ENCODE data around the gene MAP1LC3C.

Gene MAP1LC3C

DNA sequence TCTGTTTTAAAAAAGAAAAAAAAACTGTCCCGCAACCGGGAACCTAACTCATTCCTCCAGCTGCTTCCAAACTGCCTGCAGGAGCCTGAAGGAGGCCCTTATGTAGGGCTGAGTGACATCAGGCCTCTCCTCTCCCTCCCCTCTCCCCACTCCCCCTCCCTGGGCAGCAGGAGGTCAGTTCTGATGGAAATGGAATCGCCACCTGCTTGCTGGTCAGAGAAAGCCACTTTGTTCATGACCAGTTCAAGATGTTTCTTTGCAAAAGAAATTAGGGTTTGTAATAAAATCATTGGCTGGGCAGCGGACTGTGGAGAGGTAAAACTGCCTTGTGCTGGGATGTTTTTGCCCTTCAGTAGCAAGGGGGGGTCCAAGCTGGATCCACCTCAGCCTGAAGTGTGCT, at the start of gene MAP1LC3C:
TSS of gene MAP1LC3C (minus strand) at position 73 of the 400 bp plus-strand sequence. CDS start 90 bp downstream, outside the sequence.
- no peak for DNase-seq

DNA sequence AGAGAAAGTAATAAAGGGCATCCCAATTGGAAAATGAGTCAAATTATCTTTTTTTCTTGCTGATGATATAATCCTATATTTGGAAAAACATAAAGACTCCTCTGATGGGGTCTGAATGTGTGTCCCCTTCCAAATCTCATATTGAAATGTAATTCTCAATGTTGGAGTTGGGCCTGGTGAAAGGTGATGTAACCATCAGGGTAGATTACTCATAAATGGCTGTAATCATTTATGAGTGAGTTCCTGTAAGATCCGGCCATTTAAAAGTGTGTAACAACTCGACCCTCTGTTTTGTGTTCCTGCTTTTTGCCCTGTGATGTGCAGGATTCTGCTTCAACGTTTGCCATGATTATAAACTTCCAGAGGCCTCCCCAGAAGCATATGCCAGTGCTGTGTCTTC, 44.3 kb upstream of the MAP1LC3C start:
- no peak for DNase-seq

DNA sequence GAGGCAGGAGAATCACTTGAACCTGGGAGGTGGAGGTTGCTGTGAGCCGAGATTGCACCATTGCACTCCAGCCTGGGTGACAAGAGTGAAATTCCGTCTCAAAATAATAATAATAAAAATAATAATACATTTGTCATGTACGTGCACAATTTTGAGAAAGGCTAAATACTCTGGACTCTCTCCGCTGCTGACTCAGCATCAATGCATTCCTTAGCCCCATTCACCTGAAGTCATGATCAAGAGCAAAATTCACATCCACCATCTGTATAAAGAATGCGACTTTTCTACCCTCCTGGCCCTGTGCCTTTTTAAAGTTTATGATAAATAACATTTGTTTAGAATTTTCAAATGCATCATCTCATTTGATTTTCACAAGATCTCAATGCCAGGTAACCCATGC, 35.5 kb upstream of the MAP1LC3C start:
- no peak for DNase-seq

DNA sequence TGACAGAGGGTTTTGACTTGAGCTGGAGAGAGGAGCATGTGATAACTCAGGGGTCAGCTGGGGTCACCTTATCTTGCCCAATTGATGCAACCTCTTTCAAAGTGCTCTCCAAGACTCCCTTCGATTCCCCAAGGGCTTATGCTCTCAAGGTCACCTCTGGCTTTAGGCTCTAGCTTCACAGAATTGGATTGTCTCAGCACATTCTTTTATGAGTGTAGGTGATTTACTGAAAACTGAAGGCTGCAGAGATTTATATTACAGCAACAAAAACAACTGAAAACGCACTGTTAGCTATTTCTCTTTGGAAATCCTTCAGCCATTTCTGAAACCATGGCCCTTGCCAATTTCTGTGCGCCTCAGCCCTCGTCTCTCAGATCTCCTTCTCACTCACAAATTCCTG, 34.5 kb upstream of the MAP1LC3C start:
- no peak for DNase-seq

DNA sequence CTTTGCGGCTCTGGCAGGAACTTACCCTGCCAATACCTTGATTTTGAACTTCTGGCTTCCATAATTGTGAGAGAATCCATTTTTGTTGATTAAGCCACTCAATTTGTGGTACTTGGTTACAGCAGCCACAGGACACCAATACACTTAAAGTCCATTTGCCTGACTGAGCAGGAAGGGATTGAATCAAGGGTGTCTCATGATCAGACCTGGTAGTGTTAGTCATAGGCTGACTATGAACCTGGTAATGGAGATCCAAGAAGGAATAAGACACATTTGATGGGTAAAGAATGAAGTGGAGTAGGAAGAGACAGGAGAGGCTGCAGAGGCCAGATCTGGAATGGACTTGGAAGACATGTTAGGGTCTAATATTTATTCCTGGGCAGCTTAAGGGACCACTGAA, 31.2 kb upstream of the MAP1LC3C start:
- DNase-seq: no peak

DNA sequence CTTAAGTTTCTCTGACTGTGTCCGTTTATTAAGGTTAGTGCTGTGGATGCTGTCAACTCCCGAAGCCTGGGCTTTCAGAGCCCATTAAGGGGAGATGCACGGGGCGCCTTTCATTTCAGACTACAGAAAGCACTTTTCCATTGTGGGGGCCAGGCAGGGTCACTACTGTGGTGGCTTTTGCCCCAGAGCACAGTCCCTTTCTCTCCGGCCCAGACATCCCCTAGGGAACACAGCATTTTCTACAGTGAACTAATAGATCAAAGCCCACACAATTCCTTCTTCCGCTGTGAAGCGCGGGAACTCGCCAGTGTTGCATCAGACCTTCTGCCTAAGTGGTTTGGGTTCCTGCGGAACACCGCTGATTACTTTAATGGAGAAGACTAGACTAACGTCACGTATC, 26.8 kb upstream of the MAP1LC3C start:
- no peak for DNase-seq

DNA sequence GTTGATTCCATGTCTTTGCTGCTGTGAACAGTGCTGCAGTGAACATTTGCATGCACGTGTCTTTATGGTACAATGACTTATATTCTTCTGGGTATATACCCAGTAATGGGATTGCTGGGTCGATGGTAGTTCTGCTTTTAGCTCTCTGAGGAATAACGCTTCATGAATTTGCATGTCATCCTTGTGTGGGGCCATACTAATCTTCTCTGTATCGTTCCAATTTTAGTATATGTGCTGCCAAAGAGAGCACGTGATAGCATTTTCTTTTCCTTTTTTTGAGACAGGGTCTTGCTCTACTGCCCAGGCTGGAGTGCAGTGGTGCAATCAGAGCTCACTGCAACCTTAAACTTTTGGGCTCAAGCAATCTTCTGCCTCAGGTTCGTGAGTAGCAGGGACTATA, 24.9 kb upstream of the MAP1LC3C start:
- DNase-seq: no peak

DNA sequence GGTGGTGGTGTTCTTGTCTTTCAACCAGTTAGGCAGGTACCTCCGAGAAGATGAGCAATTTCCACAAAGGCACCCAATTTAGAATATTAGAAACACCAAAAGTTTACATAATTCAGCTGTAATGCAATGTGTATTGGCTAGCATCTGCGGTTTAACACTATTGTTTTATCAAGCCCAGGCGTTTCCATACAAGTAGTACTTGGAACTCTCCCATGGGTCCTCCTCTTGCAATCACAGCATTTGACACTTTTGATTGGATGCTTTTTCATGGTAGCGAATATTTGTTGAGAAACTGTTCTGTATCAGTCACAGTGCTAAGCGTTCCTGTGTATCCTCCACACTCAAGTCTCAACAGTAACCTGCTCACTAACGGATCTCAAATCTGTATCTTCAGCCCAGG, 20.1 kb upstream of the MAP1LC3C start:
- DNase-seq: no peak

DNA sequence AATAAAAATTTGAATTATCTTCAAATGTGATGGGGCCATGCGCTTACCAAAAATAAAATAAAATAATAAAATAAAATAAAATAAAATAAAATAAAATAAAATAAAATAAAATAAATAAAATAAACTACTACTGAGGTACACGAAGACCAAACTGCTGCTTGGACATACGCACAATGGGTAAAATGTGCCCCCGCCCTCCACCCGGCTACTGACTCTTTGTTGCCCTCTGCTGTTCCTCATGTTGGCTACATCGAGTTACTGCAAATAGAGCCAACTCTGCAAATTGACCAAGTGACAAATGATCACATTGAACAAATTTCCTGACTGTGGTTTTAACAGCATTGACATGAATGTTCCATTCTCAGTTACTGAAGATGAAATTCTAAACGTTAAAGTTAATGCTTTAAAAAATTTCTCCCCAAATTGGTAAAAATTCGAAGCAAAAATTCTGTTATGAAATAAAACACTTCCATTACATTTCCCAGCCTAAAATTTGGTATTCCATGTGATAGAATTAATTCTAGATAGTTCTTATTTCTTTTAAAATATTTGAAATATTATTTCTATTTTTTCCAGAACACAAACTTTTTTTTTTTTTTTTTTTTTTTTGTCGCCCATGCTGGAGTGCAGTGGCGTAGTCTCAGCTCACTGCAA, 18.8 kb upstream of the MAP1LC3C start:
- DNase-seq: peak; percentile 1

DNA sequence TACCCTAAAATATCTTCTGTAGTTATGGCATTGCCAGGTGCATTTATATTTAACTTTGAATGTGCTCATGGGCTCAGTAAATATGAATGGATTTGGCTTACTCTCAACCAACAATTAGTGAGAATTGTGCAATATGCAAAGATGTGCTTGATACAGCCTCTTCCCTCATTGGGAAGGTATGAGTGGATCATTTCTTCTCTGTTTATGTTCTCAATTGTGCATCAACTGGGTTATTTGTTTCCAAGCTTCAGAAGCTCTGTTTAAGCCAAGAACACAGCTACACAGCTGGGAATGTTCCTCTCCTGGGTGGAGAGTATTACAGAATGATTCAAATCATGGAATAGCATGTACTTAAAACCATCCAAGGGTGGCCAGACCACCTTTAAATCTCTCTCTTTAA, 17.6 kb upstream of the MAP1LC3C start:
- no peak for DNase-seq

DNA sequence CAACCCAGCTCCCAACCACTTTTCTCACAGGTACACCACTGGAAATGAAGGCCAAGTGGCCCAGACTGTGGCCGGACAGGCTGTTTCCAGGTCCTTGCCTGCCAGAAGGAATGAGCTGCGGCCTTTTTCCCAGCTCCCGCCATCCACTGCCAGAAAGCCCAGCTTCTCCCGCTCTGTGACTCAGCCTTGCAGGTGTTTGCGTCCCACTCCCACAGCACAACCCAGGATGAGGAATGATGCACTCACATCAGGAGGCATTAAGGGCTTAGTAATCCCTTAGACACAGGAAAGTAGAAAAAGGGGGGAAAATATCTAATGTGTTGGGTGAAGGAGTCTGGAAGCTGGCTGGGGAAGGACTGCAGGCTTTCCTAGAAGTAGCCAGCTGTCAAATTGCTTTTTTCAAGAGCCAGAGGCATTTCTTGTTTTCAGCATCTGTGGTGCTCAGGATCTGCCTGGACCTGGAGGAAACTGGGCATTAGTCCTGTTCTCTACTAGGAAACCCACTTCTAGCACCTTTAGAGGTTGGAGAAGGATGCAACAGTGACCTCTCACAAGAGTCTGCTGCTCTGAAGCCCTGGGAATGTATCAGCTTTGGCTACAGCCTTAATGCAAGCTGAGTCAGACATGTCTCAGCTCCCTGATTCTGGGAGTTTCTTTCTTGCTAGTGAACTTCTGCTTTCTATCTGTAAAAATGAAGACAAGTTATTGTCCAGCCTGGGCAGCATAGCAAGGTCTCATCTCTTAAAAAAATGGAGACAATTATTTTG, 13.2 kb upstream of the MAP1LC3C start:
- DNase-seq: no peak

DNA sequence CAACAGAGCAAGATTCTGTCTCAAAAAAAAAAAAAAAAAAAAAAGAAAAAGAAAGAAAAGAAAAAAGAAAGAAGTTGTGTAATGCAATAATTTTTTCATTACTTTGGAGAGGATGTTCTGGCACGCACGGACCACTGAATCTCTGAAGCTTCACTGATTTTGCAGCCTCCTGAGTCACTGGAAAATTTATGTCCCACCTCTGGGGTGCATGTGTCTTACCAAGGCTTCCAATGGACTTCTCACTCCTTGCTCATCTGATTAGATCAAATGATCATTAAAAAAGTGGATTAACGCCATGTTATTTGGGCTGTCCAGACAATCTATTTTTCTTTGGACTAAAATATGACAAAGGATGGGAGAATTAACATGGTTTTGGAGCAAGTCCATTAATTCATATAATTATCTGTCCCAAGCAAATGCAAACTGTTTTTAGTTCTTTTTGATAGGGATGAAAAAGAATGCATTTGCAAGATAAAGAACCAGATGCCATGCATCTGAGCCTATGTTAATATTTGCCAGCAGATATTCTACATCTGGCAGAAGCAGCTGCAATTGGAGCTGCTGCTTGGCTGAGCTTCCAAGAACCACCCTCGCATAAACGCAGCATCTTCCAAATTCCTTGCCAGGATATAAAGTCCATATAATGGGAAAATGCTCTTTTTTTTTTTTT, 10.1 kb upstream of the MAP1LC3C start:
- no peak for DNase-seq

DNA sequence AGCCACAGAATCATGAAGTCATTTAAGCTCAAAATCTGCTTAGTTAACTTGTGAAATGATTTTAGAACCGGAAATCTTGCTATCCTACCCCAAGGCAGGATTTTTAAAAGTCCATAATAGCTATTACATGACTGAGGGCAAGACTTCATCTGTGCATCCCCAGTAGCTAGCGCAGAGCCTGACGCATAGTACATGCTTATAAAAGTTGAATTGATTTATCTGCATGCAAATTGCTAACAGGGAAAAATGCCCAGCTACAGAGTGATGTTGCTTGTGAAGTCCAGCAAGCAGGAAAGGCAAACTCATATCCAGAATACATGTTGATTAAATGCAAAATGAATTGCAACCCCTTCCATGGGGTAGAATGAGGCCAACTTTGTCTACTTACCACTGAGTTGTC, 8.1 kb upstream of the MAP1LC3C start:
- DNase-seq: no peak

DNA sequence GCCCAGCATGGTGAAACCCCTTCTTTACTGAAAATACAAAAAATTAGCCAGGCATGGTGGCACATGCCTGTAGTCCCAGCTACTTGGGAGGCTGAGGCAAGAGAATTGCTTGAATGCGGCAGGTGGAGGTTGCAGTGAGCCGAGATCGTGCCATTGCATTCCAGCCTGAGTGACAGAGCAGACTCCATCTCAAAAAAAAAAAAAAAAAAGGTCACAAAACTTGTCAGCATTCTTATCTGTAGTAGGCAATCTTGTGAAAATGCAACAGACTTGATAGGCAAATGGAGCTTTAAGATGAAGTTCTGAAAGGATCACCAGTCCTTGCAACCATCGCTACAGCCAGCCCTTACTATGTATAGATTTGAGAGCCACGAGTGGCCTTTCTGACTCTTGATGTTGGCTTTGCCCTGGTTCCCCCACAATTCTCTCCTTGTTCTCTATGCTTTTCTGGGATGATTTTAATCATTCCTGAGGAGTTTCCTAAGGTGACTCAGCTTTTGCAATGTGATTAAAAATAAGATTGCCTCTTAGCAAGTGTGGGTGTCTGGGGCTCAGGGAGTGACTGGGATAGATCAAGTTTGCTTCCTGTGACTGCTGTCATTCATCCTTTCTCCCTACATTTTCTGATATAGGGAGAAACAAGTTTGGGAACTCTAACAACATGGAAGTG, 7.1 kb upstream of the MAP1LC3C start:
- no peak for DNase-seq

DNA sequence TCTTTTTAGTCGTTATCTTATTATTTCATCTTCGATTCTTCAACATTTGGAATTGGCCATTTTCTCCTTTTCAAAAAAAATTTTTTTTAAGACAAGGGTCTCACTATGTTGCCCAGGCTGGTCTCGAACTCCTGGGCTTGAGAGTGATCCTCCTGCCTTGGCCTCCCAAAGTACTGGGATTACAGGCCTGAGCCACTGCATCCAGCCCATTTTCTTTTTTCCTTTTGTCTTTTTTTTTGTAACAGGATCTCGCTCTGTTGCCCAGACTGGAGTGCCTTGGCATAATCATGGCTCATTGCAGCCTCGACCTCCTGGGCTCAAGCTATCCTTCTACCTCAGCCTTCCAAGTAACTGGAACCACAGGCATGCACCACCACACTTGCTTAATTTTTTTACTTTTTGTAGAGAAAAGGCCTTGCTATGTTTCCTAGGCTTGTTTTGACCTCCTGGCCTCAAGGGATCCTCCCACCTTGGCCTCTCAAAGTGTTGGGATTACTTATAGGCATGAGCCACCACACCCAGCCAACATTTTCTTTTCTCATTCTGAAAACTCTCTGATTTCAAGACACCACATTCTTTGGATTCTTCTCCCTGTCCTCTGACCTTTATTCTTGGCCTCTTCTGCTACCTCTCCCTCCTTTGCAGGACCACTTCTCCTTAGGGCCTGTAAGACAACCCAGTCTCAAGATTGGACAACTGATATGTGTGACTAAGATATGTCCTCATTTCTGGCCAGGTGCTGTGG, 6.0 kb upstream of the MAP1LC3C start:
- no peak for DNase-seq

DNA sequence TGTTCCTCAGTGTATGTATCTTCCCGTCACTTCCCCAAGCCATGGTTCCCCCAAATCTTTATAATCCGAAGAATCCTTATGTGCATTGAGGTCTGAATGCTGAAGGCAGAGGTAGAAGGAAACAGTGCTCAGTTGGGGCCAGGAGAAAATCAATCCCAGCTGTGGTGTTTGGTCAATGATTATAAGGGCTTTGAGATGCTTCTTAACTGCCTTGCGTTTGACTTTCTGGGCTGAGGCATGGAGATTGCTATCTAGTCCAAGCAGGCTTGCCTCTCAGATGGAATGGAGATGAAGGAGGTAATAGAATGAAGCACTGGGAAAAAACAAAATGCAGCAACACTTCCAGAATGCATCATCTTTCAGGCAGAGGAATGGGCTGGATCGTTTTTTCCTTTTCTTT, 3.6 kb upstream of the MAP1LC3C start:
- DNase-seq: no peak

DNA sequence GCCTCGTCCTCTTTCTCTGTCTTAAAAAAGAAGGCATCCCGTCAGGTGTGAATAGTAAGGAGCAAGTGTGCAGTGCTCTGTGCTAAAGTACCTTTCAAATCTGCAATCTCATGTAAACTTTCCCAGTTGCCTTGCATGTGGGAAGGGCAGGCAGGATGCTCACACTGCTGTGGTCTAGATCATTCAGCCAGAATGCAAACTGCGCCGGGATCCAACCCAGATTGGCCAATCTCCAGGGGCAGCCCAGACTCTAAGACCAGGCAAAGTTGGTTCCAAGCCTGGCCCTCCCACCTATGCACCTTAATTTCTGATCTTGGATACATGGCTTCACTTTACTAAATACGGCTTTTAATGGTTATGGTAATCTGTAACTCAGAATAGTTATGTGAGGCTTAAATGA, 3.2 kb upstream of the MAP1LC3C start:
- no peak for DNase-seq

DNA sequence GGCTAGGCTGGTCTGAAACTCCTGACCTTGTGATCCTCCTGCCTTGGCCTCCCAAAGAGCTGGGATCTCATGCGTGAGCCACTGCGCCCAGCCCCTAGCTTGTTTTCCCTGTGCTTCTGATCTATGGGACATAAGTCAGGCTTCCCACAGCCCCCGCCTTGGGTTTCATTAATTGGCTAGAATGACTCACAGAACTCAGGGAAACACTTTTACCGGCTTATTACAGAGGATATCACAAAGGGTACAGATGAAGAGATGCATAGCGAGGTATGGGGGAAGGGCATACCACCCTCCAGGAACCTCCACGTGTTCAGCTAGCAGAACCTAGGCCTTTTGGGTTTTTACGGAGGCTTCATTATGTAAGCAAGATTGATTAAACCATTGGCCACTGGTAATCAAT, 1.5 kb upstream of the MAP1LC3C start:
- no peak for DNase-seq

DNA sequence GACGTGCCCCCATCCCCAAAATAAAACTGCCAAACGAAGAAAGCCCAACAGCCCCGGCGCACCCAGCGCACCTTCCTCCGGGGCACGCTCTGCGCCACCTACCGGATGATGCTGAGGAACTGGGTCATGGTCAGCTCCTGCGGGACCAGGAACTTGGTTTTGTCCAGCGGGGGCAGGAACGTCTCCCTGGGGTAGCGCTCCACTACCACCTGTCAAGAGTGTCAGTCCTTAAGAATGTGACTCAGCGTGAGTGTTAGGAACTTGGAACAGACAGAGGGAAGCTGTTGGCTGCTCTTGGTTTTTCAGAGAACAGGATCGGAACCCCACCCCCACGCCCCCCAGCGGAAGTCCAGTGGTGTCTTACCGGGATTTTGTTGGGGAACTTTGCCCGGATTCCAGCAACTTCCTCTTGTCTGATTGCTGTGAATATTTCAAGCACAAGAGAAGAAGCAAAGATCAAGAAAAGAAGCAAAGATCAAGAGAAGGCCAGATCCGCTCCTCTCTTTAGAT, 431 bp downstream of the MAP1LC3C start:
- DNase-seq: no peak

DNA sequence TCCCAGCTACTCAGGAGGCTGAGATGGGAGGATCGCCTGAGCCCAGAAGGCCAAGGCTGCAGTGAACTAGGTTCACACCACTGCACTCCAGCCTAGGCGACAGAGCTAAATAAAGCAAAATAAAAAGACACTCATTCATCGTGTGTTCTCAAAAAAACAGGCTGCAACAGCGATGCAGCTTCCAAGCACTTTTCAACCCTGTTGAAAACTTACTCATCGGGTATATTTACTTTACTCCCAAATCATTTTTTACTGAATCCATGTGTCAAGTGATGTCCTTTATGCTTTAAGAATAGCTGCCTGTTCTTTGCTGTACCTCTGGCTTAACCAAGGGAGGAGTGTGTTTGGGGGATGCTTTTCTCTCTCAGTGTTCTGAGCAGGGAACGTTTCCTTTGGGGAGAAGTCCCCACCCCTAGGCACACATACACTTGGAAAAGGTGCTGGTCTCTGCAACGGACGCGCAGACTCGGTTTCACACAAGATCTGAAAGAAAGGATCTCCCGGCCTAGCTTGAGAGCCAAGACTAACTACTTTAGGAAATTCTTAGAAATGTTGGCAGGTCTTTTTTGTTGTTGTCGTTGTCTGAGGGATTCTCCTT, 1.4 kb downstream of the MAP1LC3C start:
- no peak for DNase-seq

DNA sequence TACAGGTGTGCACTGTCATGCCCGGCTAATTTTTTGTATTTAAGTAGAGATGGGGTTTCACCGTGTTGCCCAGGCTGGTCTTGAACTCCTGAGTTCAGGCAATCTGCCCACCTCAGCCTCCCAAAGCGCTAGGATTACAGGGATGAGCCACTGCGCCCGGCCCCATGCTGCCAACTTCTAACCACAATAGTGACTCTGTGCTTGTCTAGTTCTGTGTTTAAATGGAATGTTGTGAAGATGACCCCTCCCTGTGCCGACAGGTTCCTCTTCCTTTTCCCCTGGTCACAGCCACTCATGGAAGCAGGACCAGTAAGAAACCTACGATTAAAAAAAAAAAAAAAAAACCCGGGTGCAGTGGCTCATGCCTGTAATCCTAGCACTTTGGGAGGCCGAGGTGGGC, 4.7 kb downstream of the MAP1LC3C start:
- DNase-seq: no peak

DNA sequence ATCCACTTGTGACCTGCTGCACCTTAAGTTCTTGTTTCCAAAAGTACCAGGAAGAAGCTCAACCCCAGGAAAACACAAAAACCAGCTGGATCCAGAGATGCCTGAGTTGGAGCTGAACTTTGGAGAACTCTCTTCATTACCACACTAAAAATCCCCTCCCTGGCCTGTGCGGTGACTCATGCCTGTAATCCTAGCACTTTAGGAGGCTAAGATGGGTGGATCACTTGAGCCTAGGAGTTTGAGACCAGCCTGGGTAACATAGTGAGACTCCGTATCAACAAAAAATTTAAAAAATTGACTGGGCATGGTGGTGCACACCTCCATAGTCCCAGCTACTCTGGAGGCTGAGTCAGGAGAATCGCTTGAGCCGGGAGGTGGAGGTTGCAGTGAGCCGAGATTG, 6.2 kb downstream of the MAP1LC3C start:
- DNase-seq: no peak

Data from NCI-H2171 (cell line).